Suppressor macrophage treated with lipopolysaccharide for 4 hours (primary cell): ENCODE results near the gene FIG4.
"Not testable (repeated sequence)": the region's sequence is repeated elsewhere in the genome, so short reads cannot be mapped to it uniquely, and the experiment has no call there.

Experiments used
- DNase-seq: peaks from one replicate; pipeline ENCODE4 v3.0.0-alpha.2; 2020

The FIG4 gene

GRCh38 chr6:109800771-109801170 lies 109.7 kb downstream of the FIG4 start:
- no peak for DNase-seq

GRCh38 chr6:109801794-109802193 lies 110.7 kb downstream of the FIG4 start:
- DNase-seq, result no peak

- no peak for DNase-seq
These were observed 112.9 kb downstream of the FIG4 start for GRCh38 chr6:109804020-109804419.

GRCh38 chr6:109807881-109808280 lies 116.8 kb downstream of the FIG4 start:
- no peak for DNase-seq

GRCh38 chr6:109808837-109809236 lies 117.7 kb downstream of the FIG4 start:
- DNase-seq, result no peak

GRCh38 chr6:109815054-109815453 lies 124.0 kb downstream of the FIG4 start:
- DNase-seq, result no peak

GRCh38 chr6:109816452-109817374 lies 125.6 kb downstream of the FIG4 start:
- DNase-seq, result no peak

GRCh38 chr6:109820706-109821350 lies 129.7 kb downstream of the FIG4 start:
- DNase-seq, result no peak

- no peak for DNase-seq
These were observed 130.3 kb downstream of the FIG4 start for GRCh38 chr6:109821428-109821827.

- no peak for DNase-seq
These were observed 133.0 kb downstream of the FIG4 start for GRCh38 chr6:109824105-109824504.

GRCh38 chr6:109826551-109826950 lies 135.5 kb downstream of the FIG4 start:
- DNase-seq, result no peak

- DNase-seq, result not testable (repeated sequence)
These were observed 140.3 kb downstream of the FIG4 start for GRCh38 chr6:109831352-109831751.

GRCh38 chr6:109834131-109834530 lies 143.0 kb downstream of the FIG4 start:
- no peak for DNase-seq

GRCh38 chr6:109834595-109835437 lies 143.7 kb downstream of the FIG4 start:
- no peak for DNase-seq

GRCh38 chr6:109840034-109840433 lies 148.9 kb downstream of the FIG4 start:
- no peak for DNase-seq

GRCh38 chr6:109840796-109841195 lies 149.7 kb downstream of the FIG4 start:
- DNase-seq, result no peak

- DNase-seq, result no peak
These were observed 150.8 kb downstream of the FIG4 start for GRCh38 chr6:109841869-109842268.

- DNase-seq, result no peak
These were observed 161.6 kb downstream of the FIG4 start for GRCh38 chr6:109852713-109853112.

- DNase-seq, result no peak
These were observed 162.3 kb downstream of the FIG4 start for GRCh38 chr6:109853426-109853825.

GRCh38 chr6:109853951-109854350 lies 162.9 kb downstream of the FIG4 start:
- no peak for DNase-seq

- no peak for DNase-seq
These were observed 163.6 kb downstream of the FIG4 start for GRCh38 chr6:109854541-109855308.

- DNase-seq, result not testable (repeated sequence)
These were observed 164.5 kb downstream of the FIG4 start for GRCh38 chr6:109855476-109856040.
